Stimulated activated naive CD8-positive, alpha-beta T cell treated with anti-CD3 and anti-CD28 coated beads, Interleukin-15, Interleukin-2, amounts not matched to agents 100 U/mL and 50 U/mL, for 24 hours (primary cell): ENCODE results near the gene PEX14.

Source experiments
- ATAC-seq: fragments of 150-1000 bp; cut with Tn5 transposase; one replicate; pipeline ENCODE4 v1.10.0; 2021
- DNase-seq: peaks from one replicate; pipeline ENCODE4 v3.0.0; 2021

PEX14 gene

DNA sequence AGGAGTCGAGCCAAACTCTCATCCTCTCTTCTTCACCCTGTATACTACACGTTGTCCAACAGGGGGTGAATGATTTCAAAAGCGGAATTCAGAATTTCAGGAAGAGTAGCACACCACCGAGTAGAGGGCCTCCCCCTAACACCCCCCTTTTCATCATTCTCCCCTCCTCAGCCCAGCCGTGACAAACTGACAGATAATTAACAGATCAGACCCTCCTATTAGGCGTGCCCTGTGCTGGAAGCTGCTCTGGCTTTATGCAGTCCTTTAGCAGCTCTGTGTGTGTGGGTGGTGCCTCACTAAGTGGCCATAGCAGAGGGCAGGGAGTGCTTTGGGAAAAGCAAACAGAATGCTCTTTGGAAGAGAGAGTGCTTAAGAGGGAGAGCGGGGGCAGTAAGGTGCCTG is 44.3 kb downstream of the PEX14 start:
- no peak for DNase-seq
- no peak for ATAC-seq

DNA sequence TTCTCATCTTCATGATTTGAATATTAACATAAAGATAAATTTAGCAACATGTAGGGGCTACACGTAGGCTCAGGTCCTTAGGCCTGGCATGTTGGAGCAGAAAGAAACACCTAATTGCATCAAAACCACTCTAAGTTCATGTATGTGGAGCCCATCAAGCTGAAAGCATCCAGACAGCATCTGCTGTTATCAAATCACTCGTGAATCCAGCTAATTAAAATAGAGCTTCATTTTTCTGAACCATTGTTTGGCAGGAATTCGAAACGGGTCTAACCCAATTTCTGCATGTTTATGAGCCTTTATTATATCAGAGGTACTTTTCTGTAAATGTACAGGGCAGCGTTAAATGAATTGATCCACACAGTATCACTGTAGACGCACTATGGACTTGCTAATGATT is 45.7 kb downstream of the PEX14 start:
- ATAC-seq (no peak), DNase-seq (no peak)

DNA sequence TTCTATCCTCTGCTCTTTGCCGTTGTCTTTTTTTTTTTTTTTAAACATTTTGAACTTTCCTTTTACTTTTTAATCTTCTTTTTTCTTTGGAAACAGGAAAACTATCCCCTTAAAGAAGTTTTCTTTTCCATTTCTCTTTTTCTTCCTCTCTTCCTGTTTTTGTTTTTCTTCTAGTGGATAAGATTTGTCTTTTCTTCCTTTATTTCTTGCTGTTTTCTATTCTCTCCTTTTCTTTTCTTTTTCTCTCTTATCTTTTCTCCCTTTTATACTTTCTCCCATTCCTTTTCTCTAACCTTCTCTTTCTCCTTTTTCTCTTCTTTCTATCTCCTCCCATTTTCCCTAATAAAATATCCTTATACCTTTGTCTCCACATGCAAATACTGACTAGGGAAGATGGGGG is 46.2 kb downstream of the PEX14 start:
- DNase-seq (no peak), ATAC-seq (no peak)

DNA sequence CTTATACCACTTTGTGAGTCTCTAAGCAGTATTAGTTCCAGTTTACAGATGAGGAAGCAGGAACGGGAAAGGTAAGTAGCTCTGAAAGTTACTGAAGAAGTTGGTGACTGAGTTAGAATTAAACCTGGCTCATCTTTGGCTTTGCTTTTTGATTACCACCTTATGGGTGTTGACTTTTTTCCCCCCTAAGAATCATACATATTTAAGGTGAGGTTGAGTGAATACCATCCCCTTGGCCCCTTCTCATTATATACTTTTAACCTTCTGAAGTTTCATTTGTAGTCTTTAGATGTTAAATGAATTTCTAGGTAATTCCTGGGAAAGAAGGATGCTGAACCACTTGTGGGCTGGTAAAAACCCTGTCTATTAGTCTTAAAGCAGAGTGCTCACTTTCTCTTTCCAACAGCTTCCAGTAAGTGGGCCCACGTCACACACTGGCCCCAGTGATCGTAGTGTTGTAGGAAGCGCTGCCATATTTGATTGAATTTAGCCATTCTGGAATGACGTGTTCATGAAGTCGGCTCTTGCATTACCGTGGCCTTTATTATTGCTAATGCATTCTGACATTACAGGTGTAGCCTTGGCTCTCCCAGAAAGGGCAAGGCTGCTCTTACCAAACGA is 46.9 kb downstream of the PEX14 start:
- peak; percentile 28 for ATAC-seq
- no peak for DNase-seq

DNA sequence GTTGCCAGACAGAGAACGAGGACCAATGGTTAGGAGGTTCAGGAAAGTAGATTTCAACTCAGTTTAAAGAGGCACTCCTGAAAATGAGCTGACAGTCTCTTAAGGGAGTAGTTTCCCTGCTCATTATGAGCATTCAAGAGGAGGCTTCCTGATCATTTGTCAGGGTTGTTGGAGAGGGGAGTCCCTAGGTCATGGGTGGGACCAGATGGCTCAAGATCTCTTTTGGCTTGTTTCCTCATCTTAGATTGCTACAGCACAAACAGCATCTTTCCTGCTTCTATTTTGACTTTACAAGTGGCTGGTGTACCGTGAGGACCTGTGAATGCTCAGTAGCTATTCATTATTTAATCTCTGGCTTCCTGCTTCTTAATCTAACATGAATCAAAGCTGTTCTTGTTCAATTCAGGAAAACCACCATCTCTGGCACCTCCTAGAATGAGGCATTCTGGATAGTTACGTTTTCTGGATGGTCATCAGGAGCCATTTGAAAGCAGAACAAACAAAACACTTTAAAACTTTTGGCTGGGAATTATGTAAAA is 47.6 kb downstream of the PEX14 start:
- no peak for ATAC-seq

DNA sequence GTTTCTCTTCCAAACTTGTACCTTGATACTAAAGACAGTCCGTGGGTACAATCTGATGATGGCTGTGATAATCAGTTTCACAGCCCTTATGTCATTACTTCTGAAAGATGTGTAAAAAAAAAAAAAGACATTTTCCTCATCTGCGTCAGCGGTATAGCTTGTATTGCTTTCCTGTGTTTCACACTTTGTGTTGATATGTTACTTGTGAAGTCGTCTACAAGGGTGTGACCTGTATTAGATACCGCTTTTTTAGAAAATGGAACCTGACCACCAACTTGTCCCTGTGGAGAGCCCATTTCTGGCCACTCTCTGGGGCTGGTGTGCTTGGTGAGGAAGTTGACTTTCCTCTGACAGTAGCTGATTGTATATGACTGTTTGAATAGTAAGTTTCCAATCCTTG is 50.5 kb downstream of the PEX14 start:
- DNase-seq (no peak), ATAC-seq (peak; percentile 36)

More for the DNA sequence above, 47.6 kb downstream of the PEX14 start:
- DNase-seq = no peak

DNA sequence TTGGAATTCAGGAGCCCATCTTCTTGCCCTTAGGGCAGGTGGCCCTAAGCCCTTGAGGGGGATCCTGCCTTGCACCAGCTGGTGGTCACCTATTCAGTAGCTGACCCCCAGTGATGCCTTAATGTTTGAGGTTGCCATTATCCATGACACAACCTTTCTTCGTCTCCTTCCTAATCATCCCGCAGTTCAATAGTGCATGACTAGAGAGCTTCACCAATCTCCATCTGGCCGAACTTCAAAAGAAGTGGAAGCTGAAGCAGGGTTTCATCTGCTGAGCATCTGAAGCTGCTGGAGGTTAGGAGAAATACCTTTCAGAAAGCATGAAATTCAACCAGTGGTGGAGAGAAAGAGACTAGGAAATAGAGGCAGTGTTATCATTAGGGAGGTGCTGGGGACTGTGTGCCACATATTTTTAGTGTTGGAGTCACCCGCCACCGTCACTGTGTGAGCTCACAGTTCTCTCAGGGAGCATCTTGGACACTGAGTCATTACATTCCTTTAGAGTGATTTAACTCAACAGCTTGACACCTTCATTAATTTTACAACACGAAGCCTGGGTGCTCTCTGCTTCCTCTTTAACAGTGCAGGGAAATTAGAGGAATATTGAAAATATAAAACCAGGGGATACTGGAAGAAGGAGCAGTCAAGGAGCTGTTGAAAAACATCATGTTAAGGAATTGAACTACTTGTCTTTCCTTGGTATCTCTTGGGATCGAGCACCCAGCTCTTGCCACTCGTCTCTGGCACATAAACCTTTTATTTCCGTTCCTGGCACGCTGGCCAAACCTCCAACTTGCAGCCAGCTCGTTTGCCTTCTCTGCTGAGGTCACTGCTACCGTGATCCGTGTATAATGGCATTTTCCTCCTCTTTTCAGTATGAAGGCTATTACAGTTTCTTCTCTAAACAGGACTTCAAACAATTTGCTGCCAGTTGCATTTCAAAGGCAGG is 53.6 kb downstream of the PEX14 start:
- ATAC-seq = no peak

DNA sequence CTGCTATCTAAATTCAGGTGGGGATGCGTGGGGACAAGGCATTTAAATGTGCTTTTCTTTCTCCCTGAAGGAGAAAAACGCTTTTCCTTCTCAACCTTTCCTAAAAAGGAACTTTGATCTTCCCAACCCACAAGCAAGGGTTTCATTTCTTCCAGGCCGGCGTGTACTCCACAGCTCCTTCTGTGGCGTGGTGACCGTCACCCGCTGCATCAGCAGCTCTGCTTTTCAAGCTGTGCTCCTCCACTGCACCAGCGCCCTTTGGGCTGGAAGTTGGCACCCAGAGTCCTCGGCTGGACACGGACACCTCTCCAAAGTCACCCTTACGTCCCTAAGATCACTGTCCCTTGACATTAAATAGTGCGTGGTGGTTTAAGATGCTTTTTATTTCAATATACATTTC is 54.3 kb downstream of the PEX14 start:
- no peak for DNase-seq
- no peak for ATAC-seq

More for the DNA sequence above, 53.6 kb downstream of the PEX14 start:
- no peak for DNase-seq

DNA sequence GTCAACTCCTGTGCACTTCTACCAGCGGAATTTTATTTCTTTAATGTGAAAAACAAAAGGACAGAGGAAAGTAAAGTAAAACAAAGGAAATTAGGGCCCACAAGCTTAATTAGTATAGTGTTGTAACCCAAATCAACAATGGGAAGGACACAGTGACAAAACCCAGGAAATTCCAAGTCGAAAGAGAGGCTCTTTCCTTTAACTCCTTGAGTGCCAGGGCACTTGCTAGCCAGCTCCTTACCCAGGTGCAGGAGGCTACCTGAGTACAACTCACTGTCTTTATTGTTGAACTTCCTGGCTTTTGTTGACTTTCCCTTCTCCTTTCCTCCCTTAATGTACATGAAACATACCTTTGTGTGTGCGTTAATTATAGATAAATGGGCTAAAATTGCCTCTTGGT is 55.0 kb downstream of the PEX14 start:
- DNase-seq (no peak), ATAC-seq (no peak)

DNA sequence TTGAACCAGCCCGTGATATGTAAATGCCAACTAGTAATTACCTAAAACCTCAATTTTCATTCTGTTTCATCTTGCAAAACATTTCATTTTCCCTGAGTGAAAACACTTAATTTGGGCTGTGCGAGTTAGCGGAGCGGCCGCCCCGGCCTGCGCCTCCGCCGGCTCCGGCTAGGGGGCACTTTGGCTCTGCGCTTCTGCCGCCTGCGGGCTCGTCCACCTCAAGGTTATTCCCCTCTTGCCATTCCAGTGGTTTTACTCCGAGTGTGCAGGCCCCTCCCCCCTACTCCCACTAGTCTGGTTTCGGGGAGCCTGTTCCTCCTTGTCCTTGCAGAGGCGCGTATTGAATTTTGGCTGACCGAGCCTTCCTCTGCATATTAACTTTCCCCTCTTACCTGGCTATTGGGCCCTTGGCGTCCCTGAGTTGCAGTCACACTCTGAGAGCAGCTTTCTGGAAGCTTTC is 55.6 kb downstream of the PEX14 start:
- ATAC-seq (no peak), DNase-seq (no peak)

DNA sequence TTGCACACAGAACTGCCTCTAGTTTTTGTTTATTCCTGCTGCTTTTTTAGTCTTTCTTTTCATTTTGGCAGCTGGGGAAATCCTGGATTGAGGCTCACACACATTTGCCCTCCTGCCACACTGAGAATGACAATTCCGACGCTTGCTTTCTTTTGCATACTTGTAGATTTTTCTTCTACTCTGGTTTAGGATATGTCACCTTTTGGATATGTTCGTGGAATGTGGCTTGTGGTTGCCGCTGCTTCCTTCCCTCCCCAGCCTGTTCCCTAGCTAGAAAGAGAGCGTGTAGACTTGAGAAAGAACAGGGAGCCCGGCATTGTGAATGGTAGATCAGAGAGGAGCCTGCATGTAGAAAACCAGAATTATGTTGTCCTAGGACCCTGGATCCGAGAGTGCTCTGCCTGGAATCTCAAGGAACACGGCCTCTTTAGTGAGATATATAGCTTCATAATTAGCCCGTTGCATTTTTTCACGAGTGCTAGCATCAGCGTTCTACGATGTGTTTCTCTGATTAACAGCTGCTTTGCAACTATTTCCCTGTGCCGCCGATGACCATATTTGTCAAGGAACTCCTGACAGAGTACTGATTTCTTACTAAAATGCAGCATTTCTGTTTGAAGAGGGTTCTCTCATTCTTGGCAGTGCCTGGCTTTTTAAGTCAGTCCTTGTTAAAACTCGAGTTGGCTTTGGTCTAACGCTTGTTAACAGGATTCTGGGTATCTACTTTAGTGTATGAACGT is 56.2 kb downstream of the PEX14 start:
- no peak for DNase-seq
- ATAC-seq = no peak

DNA sequence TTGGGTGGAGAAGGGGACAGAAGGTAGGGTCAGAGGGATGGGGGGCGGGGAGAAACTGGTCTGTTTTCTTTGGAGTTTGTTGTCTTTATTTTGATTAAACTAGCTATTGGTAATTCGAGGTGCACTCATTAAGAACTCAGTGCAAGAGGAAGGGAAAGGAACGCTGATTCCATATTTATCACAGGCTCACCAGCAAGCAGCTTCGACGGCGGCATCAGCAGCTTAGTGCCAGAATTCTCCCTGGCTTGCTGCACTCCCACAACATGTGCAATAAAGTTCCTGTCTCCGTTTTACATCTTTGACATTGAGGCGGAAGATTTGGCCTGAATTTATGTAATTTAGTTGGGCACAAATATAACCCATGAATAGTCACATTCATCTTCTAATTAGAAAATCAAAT is 57.6 kb downstream of the PEX14 start:
- DNase-seq (no peak), ATAC-seq (no peak)

DNA sequence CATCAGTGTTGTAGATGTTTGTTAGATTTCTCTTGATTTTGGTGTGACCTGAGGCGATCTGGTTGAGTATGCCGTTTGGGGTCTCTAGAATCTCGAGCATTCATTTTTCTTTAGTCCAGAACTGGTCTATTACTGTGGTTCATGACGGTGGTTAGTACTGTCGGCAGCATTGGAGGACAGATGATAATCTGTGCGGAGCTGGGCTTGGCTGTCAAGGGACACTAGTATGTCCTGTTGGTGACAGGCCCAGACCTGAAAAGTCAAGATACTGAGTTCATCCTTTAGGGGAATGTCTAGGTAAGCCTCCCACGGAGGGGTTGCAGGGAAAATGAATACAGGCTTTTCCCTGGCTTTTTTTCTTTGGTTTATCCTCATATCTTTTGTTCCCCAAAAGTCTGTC is 59.8 kb downstream of the PEX14 start:
- no peak for DNase-seq
- no peak for ATAC-seq

DNA sequence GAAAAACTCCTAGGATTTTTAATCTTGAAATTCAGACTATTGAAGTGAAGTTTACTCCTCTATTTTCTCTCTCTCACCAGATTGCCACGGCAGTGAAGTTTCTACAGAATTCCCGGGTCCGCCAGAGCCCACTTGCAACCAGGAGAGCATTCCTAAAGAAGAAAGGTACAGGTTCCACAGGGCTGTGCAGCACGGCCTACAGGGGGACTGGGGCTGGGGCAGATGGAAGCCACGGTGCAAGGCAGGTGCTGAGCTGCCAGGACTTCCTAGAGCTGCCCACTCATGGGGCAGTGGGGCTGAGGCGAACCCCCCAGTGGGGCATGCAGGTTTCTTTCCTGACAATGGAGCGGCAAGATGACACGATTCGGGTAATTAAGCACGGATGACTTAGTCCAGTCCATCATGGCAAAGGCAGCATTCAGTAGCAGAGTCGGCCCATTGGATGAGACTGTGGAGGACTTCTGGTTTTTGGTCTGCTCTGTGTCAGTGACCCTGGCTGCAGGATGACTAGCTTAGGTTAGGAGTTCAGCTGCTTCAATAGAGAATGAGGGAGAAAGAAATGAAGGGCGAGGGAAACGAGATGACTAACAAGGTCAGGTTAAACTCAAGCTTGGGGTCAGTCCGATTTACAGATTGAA is 61.5 kb downstream of the PEX14 start:
- no peak for DNase-seq
- ATAC-seq = no peak

DNA sequence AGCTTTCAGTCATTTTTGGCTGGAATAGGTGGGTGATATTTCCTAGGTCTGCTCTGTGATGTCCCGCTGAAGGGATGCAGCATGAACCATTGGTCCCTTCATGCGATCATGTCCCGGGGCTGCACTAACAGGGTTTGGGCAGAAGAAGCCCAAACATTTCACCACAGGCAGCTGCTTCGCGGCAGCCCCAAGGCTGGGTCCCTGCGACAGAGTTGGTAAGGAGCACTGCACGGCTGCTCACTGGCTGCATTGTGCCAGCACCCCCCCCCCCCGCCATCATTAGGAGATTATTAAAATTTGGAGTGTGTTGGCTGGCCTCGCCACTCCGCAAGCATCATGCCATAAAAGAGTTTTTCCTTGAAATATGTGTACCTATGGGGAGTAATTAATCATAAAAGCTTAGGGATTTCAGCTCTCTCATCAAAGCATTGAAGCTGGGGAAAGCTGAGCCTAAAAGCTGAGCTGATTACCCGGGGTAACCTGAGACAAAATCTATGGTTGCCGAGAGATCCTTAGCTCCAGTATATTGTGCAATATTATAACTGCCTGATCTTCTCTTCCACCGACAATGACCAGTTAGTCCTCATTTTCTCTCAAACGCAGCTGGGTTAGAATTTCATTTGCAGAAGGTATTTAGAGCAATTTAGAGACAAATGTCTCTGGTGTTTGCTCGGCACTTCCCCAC is 62.5 kb downstream of the PEX14 start:
- DNase-seq (no peak), ATAC-seq (no peak)

DNA sequence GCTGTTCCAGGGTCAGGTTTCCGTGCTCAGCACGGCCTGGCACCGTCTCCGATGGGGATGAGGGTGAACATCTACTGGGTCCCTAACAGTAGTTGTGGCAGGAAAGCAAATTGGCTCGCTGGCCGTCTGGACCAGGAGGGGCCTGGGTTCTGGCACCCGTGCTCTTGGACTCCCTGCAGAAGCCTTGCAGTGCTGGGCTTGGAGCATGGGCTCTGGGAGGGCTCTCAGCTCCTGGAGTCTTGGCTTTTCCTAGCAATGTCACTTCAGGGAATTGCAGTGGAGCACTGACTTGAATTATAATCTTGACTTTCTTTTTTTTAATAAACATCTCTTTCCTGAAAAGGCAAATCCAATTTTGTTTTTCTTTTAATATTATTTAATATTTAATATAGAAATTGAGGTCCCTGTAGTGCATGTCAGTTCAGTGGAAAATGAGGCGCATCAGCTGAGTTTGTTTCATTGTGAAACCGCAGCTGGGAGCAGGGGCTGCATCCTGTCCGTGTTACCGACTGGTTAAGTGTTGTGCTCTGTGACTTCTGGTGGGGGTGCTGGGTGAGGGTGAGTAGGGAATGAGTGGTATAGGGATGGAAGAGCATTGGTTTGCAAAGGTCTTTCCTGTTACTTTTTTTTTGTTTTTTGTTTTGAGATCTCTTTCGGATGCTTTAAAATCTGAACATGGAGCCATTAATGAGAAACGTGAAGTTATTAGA is 64.1 kb downstream of the PEX14 start:
- ATAC-seq (no peak), DNase-seq (no peak)

DNA sequence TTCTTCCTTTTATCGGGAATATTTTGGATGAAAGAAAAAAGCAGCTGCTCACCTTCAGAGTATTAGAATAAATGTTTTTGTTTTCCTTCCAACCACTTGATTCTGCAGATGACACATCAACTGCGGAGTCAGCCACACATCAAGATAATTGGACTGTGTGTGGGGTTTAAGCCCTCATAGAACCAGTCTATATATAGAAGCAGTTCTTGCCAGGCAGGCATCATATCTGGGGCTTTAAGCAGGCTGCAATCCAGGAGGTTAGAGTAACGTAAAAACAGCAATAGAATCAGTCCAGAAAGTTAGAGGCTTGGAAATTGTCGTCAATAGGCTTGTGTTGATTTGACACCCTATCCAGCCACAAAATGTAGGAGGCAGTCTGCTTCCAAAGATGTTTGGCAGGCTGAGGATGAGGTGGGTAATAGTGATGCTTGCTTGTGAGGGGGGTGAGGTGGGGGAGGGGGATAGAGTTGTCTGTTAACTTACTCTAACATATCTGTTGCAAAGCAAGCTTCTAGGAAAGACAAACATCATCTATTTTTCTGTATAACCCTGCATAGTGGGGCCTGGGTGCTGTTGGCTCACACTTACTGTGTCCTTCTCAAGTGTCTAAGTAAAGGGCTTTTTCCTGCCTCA is 64.8 kb downstream of the PEX14 start:
- DNase-seq (no peak), ATAC-seq (no peak)

DNA sequence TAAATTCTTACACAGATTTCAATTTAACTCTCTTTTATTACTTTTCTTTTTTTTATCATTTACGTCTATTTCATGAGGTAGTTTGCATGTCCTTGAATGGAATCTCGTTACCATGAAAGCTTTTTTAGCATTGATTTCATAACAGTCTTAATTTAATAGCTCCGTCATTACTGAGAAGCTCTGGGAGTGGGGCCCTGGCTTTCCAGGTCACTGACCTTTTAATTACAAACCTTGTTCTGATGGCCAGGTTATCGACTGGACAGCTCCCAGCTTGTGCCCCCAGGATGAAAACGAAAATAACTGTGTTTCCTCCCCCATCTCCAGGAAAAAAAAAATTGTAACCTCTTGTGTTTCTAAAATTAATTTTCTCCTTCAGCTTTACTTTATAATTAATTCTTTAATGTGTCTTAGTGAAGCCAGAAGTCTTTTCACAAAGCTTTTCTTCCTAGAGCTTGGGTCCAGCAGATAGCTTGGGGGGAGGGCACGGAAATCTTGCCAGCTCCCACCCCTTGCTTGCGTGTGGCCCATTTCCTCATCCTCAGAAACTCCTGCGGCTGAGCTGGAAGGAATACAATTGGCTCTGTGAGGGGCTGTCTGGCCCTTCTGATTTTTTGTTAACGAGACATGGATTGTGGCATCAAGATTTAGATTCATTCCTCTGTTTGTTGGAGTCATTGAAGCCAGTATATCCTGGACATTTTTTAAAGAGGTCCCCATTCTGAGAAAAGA is 65.7 kb downstream of the PEX14 start:
- ATAC-seq = no peak
- no peak for DNase-seq

DNA sequence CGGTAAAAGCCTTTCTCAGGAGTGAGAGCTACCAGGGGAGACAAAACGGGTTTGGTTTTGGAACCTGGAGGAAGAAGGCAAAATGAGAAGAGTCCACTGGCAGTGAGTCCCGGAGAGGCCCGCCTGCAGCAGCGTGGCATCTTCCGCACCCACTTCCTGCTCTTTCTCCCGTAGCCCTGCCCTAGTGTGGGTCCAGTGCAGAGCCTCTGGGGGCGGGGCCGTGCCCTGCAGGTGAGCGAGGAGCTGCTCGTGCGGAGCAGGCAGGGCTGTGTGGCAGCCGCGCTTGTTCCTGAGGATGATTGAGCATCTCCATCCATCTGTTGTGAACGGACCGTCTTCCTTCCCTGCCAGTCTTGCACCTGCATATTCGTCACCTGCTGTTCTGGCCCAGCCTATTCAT is 66.5 kb downstream of the PEX14 start:
- no peak for ATAC-seq
- DNase-seq = no peak

DNA sequence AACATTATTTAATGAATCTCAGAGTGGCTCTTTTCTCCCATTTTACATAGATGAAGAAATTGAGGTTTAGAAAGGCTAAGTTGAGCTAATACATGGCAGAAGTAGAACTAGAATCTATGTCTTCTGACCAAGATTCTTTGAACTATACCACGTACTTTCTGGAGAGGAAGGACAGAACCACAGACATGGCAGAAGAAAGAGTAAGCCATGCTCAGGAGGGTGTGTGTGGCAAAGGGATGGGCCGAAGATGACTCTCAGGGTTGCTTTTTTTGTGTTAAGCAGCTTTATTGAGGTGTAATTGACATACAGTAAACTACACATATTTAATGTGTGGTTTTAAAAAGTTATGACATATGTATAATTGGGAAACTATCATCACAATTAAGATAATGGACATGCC is 69.5 kb downstream of the PEX14 start:
- ATAC-seq (no peak), DNase-seq (no peak)
